ENCODE measurements around the gene PSMD8. TPM values are rescaled to one million over a fixed set of nuclear protein-coding genes. Genes with fewer than 3 reads are reported as not detected.
A peak's percentile ranks its signal among the peaks of the same experiment; 100 is the strongest.

PSMD8 gene
- total and polyA plus RNA-seq, 11 donors, result 186 to 690 (median 325) TPM

GRCh38 chr19:38373907-38374331, 452 bp upstream of the PSMD8 start:
- no peaks in the 10 kb centered on the region for H3K27me3 ChIP-seq
- peaks cover 7 to 29% (median 22%) of the 10 kb centered on the region in 12 donors for H3K4me1 ChIP-seq
- DNase-seq (no peak), ATAC-seq (no peak)
- WGBS, 4 donors, result 68 to 77% (median 74%) methylated on average over 6 of the region's 6 CpGs
- peak overlapping the region in 11 of 12 donors; percentile 70 to 97 (median 90) for H3K27ac ChIP-seq
- H3K36me3 ChIP-seq, result peaks cover 0 to 26% (median 21%) of the 10 kb centered on the region in 9 donors
- TF ChIP-seq POLR2A (IDR thresholded peaks at IDR 0.05), result no peak
- no peak for TF ChIP-seq CTCF (IDR thresholded peaks at IDR 0.05)
- peak overlapping the region in 10 of 12 donors; percentile 70 to 94 (median 92) for H3K4me3 ChIP-seq
- intact Hi-C loops (cut with DNase I), result loop anchor here in 8 of 10 donors (1.0 to 5.0 kb wide), 6 partner anchors 37 to 57 kb away; partner anchors contain the start of gene CATSPERG (in 3 of the 8)
- H3K9me3 ChIP-seq, result no peaks in the 10 kb centered on the region

GRCh38 chr19:38375098-38375493, 725 bp downstream of the PSMD8 start:
- no peaks in the 10 kb centered on the region for H3K9me3 ChIP-seq
- TF ChIP-seq POLR2A (IDR thresholded peaks at IDR 0.05), result no peak
- TF ChIP-seq CTCF (IDR thresholded peaks at IDR 0.05), result no peak
- WGBS, 4 donors, result 0 to 1% (median 1%) methylated on average over 18 of the region's 18 CpGs
- peak overlapping the region; percentile 70 to 94 (median 88) for H3K4me3 ChIP-seq
- no peak for DNase-seq
- H3K27me3 ChIP-seq, result no peaks in the 10 kb centered on the region
- H3K36me3 ChIP-seq, result peaks cover 0 to 38% (median 32%) of the 10 kb centered on the region in 9 donors
- H3K27ac ChIP-seq, result peak overlapping the region; percentile 78 to 97 (median 91)
- intact Hi-C loops (cut with DNase I), result loop anchor here in 6 of 10 donors (2.0 to 5.0 kb wide), 4 partner anchors 38 to 58 kb away; partner anchors contain the start of gene CATSPERG (in 2 of the 6)
- H3K4me1 ChIP-seq, result peaks cover 7 to 29% (median 22%) of the 10 kb centered on the region in 12 donors
- peak in 3 of 4 donors; percentile 0 to 12 (median 4) for ATAC-seq

GRCh38 chr19:38375748-38376147, 1.4 kb downstream of the PSMD8 start:
- Histone ChIP-seq H3K36me3 (peaks cover under 1 to 45% (median 39%) of the 10 kb centered on the region in 9 donors), H3K4me3 (peak overlapping the region; percentile 70 to 94 (median 88)), H3K9me3 (no peaks in the 10 kb centered on the region), H3K4me1 (peaks cover 7 to 29% (median 22%) of the 10 kb centered on the region in 12 donors), H3K27me3 (no peaks in the 10 kb centered on the region), H3K27ac (peak overlapping the region; percentile 78 to 97 (median 91))
- no peak for TF ChIP-seq CTCF (IDR thresholded peaks at IDR 0.05)
- peak in 1 of 2 donors; percentile 38 for TF ChIP-seq POLR2A (IDR thresholded peaks at IDR 0.05)
- intact Hi-C loops (cut with DNase I), result loop anchor here in 6 of 10 donors (2.0 to 5.0 kb wide), 4 partner anchors 38 to 59 kb away; partner anchors contain the start of gene CATSPERG (in 2 of the 6)
- ATAC-seq (peak; percentile 40 to 50 (median 46)), DNase-seq (peak in 2 of 5 donors; percentile 61 to 63)
- 48 to 60% (median 52%) methylated on average over 5 of the region's 5 CpGs for WGBS, 4 donors

- H3K4me3 ChIP-seq, result peak overlapping the region in 5 of 12 donors; percentile 70 to 93 (median 84)
- H3K4me1 ChIP-seq, result peaks cover 7 to 29% (median 22%) of the 10 kb centered on the region in 12 donors
- no peak for TF ChIP-seq CTCF (IDR thresholded peaks at IDR 0.05)
- no peak for TF ChIP-seq POLR2A (IDR thresholded peaks at IDR 0.05)
- no peaks in the 10 kb centered on the region for H3K27me3 ChIP-seq
- DNase-seq (no peak), ATAC-seq (no peak)
- 30 to 64% (median 57%) methylated on average over 3 of the region's 3 CpGs for WGBS, 4 donors
- H3K27ac ChIP-seq, result peak overlapping the region in 10 of 12 donors; percentile 23 to 97 (median 90)
- intact Hi-C loops (cut with DNase I), result loop anchor here in 1 of 10 donors (5.0 kb wide), 1 partner anchor 39 kb away; the partner anchor contains the start of gene CATSPERG
- peaks cover 9 to 53% (median 47%) of the 10 kb centered on the region in 9 donors for H3K36me3 ChIP-seq
- H3K9me3 ChIP-seq, result no peaks in the 10 kb centered on the region
Observed at GRCh38 chr19:38376576-38376975, 2.2 kb downstream of the PSMD8 start.

Data from heart left ventricle (tissue), 16 donors.